ENCODE measurements around the gene LETM1.

GRCh38 chr4:1777822-1778641, 77.9 kb downstream of the LETM1 start:
- TF ChIP-seq POLR2A (IDR thresholded peaks at IDR 0.05) (no peak), CTCF (IDR thresholded peaks at IDR 0.05) (no peak)

Data from stomach (tissue), 4 donors.